Spleen (tissue), 7 donors: ENCODE measurements around the gene TOM1L2.

Experiments
- CTCF ChIP-seq, 11 experiments: fragments of 200-600 bp in 7 of 11; fragments of 450-650 bp in 4 of 11; sonication (generic) in 4 of 11; IDR thresholded peaks in 8 of 11; conservative IDR thresholded peaks in 3 of 11; 1 replicate in 7 of 11; 2 replicates in 4 of 11; pipeline versions ENCODE4 v1.4.0 to v1.8.0; 2016 to 2021; ENCODE audit warnings: antibody characterized with exemption in 11 of 11, inconsistent platforms in 4 of 11, mild to moderate bottlenecking in 1 of 11
- POLR2A ChIP-seq, 3 donors: fragments of 450-650 bp; IDR thresholded peaks; one replicate each; pipeline ENCODE4 v1.5.1; 2017; ENCODE audit warnings: antibody characterized with exemption in 3 of 3, mild to moderate bottlenecking in 1 of 3
- POLR2AphosphoS5 ChIP-seq, 3 donors: sonication (generic); formaldehyde crosslinking; IDR thresholded peaks; one replicate each; pipeline ENCODE4 v1.5.1; 2017; ENCODE audit warnings: antibody characterized with exemption in 3 of 3
- donor health status: DM: no; HTN: no; CAD: no; lungs with moderate emphysema.
- donor health status: DM: no; HTN: no; CAD: no.
- donor health status: DM: no; HTN: no; CAD: no.

- TF ChIP-seq CTCF (IDR thresholded peaks at IDR 0.05 in 8 of 11, conservative IDR thresholded peaks at IDR 0.05 in 3 of 11) (no peak), POLR2AphosphoS5 (IDR thresholded peaks at IDR 0.05) (no peak), POLR2A (IDR thresholded peaks at IDR 0.05) (no peak)
Observed at GRCh38 chr17:17957584-17957916, 14.7 kb downstream of the TOM1L2 start.
